Cardiac muscle cell (in vitro differentiated cells and primary cell): ENCODE data around the gene PRKCG. TPM values are rescaled to one million over a fixed set of nuclear protein-coding genes. Genes with fewer than 3 reads are reported as not detected.

Experiments
- DNase-seq, 2 donors: peaks; one replicate each; pipeline versions ENCODE4 v3.0.0 to v3.0.0-alpha.2; 2010 to 2017; ENCODE audit warnings: low read depth in 1 of 2, low spot score in 1 of 2
- H3K27ac ChIP-seq: fragments of 200-600 bp; sonication (generic); 2 replicates; pipeline ENCODE4 v1.5.1; 2016
- H3K27me3 ChIP-seq: fragments of 200-600 bp; sonication (generic); 2 replicates; pipeline ENCODE4 v1.6.0; 2016; ENCODE audit warnings: control low read depth
- H3K36me3 ChIP-seq: fragments of 200-600 bp; sonication (generic); 2 replicates; pipeline ENCODE4 v1.5.1; 2016; ENCODE audit warnings: control low read depth
- H3K4me1 ChIP-seq: fragments of 200-600 bp; sonication (generic); 2 replicates; pipeline ENCODE4 v1.8.1; 2017; ENCODE audit warnings: low read depth, mild to moderate bottlenecking, mixed run types
- H3K4me3 ChIP-seq: fragments of 200-600 bp; sonication (generic); 2 replicates; pipeline ENCODE4 v1.5.1; 2016; ENCODE audit warnings: mild to moderate bottlenecking
- H3K9me3 ChIP-seq: fragments of 200-600 bp; sonication (generic); 2 replicates; pipeline ENCODE4 v1.5.1; 2017; ENCODE audit warnings: low read depth, mild to moderate bottlenecking, control low read depth
- polyA plus RNA-seq: library from polyadenylated mRNA; unstranded; fragments of >200 nt; fragmentation: Nextera tagmentation; extraction: Ambion mirVana; gene quantifications from 2 replicates; pipeline ENCODE4 v1.2.1, GENCODE V29; 2016
- total RNA-seq: library from RNA; depleted of rRNA; stranded (reverse); fragments of >200 nt; gene quantifications from 2 replicates; pipeline ENCODE4 v1.2.3, GENCODE V29; 2016
- TF ChIP-seq, protein P1 (sequence below): IDR thresholded peaks from 2 replicates; pipeline ENCODE4 v1.5.1; 2012; ENCODE audit warnings: low read depth, mild to moderate bottlenecking, low read length

PRKCG gene
- total and polyA plus RNA-seq, 2 experiments from 2014 or later, result 3.2 to 4.3 TPM

DNA sequence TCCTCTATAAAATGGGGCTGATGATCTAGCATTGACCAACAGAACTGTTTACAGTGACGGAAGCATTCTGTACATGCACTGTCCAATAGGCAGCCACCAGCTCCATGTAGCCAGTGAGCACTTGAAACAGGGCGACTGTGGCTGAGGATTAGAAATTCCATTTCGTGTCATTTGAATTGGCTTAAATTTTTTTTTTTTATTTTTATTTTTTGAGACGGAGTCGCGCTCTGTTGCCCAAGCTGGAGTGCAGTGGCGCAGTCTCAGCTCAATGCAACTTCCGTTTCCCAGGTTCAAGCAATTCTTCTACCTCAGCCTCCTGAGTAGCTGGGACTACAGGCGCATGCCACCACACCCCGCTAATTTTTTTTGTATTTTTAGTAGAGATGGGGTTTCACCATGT lies 3.0 kb downstream of the PRKCG start:
- Histone ChIP-seq H3K27ac (no peak overlapping the region), H3K36me3 (no peaks in the 10 kb centered on the region), H3K4me1 (peaks cover 8% of the 10 kb centered on the region), H3K4me3 (no peak overlapping the region), H3K9me3 (no peaks in the 10 kb centered on the region), H3K27me3 (peaks cover 36% of the 10 kb centered on the region)
- no peak for DNase-seq
- TF ChIP-seq, protein P1, sequence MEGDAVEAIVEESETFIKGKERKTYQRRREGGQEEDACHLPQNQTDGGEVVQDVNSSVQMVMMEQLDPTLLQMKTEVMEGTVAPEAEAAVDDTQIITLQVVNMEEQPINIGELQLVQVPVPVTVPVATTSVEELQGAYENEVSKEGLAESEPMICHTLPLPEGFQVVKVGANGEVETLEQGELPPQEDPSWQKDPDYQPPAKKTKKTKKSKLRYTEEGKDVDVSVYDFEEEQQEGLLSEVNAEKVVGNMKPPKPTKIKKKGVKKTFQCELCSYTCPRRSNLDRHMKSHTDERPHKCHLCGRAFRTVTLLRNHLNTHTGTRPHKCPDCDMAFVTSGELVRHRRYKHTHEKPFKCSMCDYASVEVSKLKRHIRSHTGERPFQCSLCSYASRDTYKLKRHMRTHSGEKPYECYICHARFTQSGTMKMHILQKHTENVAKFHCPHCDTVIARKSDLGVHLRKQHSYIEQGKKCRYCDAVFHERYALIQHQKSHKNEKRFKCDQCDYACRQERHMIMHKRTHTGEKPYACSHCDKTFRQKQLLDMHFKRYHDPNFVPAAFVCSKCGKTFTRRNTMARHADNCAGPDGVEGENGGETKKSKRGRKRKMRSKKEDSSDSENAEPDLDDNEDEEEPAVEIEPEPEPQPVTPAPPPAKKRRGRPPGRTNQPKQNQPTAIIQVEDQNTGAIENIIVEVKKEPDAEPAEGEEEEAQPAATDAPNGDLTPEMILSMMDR, result no peak

DNA sequence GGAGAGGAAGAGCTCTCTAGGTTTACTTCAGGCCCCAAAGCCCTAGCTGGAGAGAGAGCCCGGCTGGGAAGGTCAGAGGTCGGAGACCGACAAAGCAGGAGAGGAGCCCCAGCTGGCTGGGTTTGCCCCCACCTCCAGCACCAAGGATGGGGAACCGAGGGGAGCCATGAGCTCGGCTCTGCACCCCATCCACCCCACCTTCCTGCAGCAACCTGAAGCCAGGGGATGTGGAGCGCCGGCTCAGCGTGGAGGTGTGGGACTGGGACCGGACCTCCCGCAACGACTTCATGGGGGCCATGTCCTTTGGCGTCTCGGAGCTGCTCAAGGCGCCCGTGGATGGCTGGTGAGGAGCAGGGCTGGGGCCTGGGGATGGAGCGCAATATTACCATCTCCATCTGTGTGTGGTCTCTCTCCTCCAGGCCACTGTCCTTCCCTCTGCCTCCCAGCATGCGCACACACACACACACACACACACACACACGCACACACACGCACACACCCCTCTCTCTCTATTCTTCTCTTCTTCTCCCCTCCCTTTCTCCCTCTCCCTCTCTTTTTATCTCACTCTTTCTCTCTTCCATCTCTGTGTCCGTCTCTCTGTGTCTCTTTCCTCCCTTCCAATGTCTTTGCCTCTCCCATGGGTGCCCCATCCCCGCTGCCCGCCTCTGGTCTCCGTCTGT lies 10.4 kb downstream of the PRKCG start:
- Histone ChIP-seq H3K4me1 (no peaks in the 10 kb centered on the region), H3K4me3 (no peak overlapping the region), H3K9me3 (no peaks in the 10 kb centered on the region), H3K27ac (no peak overlapping the region), H3K36me3 (no peaks in the 10 kb centered on the region), H3K27me3 (peaks cover 3% of the 10 kb centered on the region)
- DNase-seq, result no peak
- TF ChIP-seq, protein P1, result no peak

DNA sequence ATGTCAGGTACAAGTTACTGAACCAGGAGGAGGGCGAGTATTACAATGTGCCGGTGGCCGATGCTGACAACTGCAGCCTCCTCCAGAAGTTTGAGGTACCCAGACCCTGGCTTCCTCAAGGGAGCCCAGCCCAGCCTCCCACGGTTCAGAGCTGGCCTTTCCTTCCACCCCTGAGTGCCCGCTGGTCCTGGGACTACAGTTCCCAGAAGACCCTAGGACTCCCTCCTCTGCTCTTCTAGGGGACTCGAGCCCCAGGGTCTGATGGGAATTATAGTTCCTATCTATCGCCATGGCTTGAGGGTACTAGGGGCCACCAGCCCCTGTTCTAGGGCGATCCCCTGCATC lies 11.0 kb downstream of the PRKCG start:
- DNase-seq, result no peak
- H3K9me3 ChIP-seq, result no peaks in the 10 kb centered on the region
- H3K27ac ChIP-seq, result no peak overlapping the region
- TF ChIP-seq, protein P1, result no peak
- H3K4me1 ChIP-seq, result no peaks in the 10 kb centered on the region
- H3K36me3 ChIP-seq, result no peaks in the 10 kb centered on the region
- H3K4me3 ChIP-seq, result no peak overlapping the region
- H3K27me3 ChIP-seq, result peaks cover 7% of the 10 kb centered on the region

DNA sequence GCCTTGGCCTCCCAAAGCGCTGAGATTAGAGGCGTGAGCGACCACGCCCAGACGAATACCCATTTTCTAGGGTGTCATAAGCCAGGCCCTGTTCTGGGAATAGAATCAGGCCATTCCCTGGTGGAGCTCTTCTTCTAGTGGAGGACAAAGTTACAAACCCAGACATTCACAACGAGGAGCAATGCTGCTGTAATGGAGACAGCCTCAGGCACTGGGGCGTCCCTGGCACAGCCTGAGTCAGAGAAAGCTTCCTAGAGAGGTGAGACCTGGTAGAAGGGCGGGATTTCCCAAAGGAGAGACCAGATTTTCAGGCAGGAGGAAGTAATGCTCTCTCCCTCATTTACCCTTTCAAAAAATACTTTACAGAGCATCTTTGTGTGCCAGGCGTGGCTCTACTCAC lies 12.7 kb downstream of the PRKCG start:
- TF ChIP-seq, protein P1, result no peak
- H3K27me3 ChIP-seq, result peaks cover 12% of the 10 kb centered on the region
- H3K27ac ChIP-seq, result no peak overlapping the region
- no peaks in the 10 kb centered on the region for H3K36me3 ChIP-seq
- H3K4me1 ChIP-seq, result no peaks in the 10 kb centered on the region
- H3K4me3 ChIP-seq, result no peak overlapping the region
- no peak for DNase-seq
- H3K9me3 ChIP-seq, result no peaks in the 10 kb centered on the region

DNA sequence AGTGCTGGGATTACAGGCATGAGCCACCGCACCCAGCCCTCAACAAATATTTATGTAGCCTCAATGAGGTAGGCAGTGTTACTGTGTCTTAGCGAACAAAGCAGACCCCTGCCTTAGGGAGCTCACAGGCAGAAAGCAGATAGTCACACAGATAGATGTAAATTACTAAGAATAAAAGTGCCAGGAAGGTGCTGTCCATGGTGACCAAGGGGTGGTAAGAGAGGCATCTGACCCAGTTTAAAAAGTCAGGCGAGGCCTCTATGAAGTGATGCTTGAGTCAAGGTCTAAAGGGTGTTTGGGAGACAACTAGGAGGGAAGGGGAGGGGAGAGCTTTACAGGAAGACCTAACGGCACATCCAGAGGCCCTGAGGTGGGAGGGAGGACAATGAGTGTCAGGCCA lies 14.7 kb downstream of the PRKCG start:
- H3K36me3 ChIP-seq, result no peaks in the 10 kb centered on the region
- TF ChIP-seq, protein P1, result no peak
- no peak for DNase-seq

More for the DNA sequence above, 14.7 kb downstream of the PRKCG start:
- Histone ChIP-seq H3K4me3 (no peak overlapping the region), H3K9me3 (no peaks in the 10 kb centered on the region), H3K27ac (no peak overlapping the region), H3K27me3 (peaks cover 12% of the 10 kb centered on the region), H3K4me1 (no peaks in the 10 kb centered on the region)
